ENCODE data around the gene GNAQ.

GNAQ gene

GRCh38 chr9:77946296-77946695 is 85.3 kb downstream of the GNAQ start:
- DNase-seq (ENCODE audit: extremely low read depth, low read depth), result no peak
- H3K4me3 ChIP-seq (replicated peaks; ENCODE audit: low read depth, low read length), result no peak overlapping the region
- TF ChIP-seq CTCF (IDR thresholded peaks at IDR 0.05; ENCODE audit: low read depth, low read length, missing control alignments), result no peak

- no peak overlapping the region for H3K4me3 ChIP-seq (replicated peaks; ENCODE audit: low read depth, low read length)
- DNase-seq (ENCODE audit: extremely low read depth, low read depth), result no peak
- TF ChIP-seq CTCF (IDR thresholded peaks at IDR 0.05; ENCODE audit: low read depth, low read length, missing control alignments), result no peak
Observed at GRCh38 chr9:77945798-77946197, 85.8 kb downstream of the GNAQ start.

- DNase-seq (ENCODE audit: extremely low read depth, low read depth), result no peak
- TF ChIP-seq CTCF (IDR thresholded peaks at IDR 0.05; ENCODE audit: low read depth, low read length, missing control alignments), result no peak
- no peak overlapping the region for H3K4me3 ChIP-seq (replicated peaks; ENCODE audit: low read depth, low read length)
Observed at GRCh38 chr9:77944556-77945243, 86.9 kb downstream of the GNAQ start.

GRCh38 chr9:77943057-77943456 is 88.6 kb downstream of the GNAQ start:
- no peak for TF ChIP-seq CTCF (IDR thresholded peaks at IDR 0.05; ENCODE audit: low read depth, low read length, missing control alignments)
- no peak for DNase-seq (ENCODE audit: extremely low read depth, low read depth)
- no peak overlapping the region for H3K4me3 ChIP-seq (replicated peaks; ENCODE audit: low read depth, low read length)

- H3K4me3 ChIP-seq (replicated peaks; ENCODE audit: low read depth, low read length), result no peak overlapping the region
- TF ChIP-seq CTCF (IDR thresholded peaks at IDR 0.05; ENCODE audit: low read depth, low read length, missing control alignments), result no peak
- DNase-seq (ENCODE audit: extremely low read depth, low read depth), result no peak
Observed at GRCh38 chr9:77939149-77939668, 92.4 kb downstream of the GNAQ start.

- no peak overlapping the region for H3K4me3 ChIP-seq (replicated peaks; ENCODE audit: low read depth, low read length)
- TF ChIP-seq CTCF (IDR thresholded peaks at IDR 0.05; ENCODE audit: low read depth, low read length, missing control alignments), result no peak
- no peak for DNase-seq (ENCODE audit: extremely low read depth, low read depth)
Observed at GRCh38 chr9:77938163-77938562, 93.4 kb downstream of the GNAQ start.

GRCh38 chr9:77935974-77936373 is 95.6 kb downstream of the GNAQ start:
- no peak for DNase-seq (ENCODE audit: extremely low read depth, low read depth)
- no peak for TF ChIP-seq CTCF (IDR thresholded peaks at IDR 0.05; ENCODE audit: low read depth, low read length, missing control alignments)
- no peak overlapping the region for H3K4me3 ChIP-seq (replicated peaks; ENCODE audit: low read depth, low read length)
